Measurements from ENCODE around the gene USP49. TPM values are rescaled to one million over a fixed set of nuclear protein-coding genes. Genes with fewer than 3 reads are reported as not detected.

USP49 gene
- total RNA-seq, 2 donors from 2014 or later = 2.1 to 2.9 TPM

GRCh38 chr6:41934278-41935192 is 39.4 kb upstream of the USP49 start:
- intact Hi-C loops (cut with DNase I, micrococcal nuclease) = loop anchor here (5.0 to 10.0 kb wide), 2 partner anchors 108 to 110 kb away; no protein-coding TSS in a partner anchor
- ATAC-seq = no peak

GRCh38 chr6:41932378-41932777 is 37.2 kb upstream of the USP49 start:
- DNase-seq = no peak
- ATAC-seq = no peak
- intact Hi-C loops (cut with DNase I, micrococcal nuclease) = loop anchor here in 1 of 2 donors (10.0 kb wide), 1 partner anchor 112 kb away; no protein-coding TSS in a partner anchor

More at GRCh38 chr6:41934278-41935192, 39.4 kb upstream of the USP49 start:
- no peak for DNase-seq

- DNase-seq (no peak), ATAC-seq (no peak)
- intact Hi-C loops (cut with DNase I, micrococcal nuclease) = loop anchor here in 1 of 2 donors (10.0 kb wide), 1 partner anchor 113 kb away; no protein-coding TSS in a partner anchor
Observed at GRCh38 chr6:41931792-41932191, 36.6 kb upstream of the USP49 start.

- DNase-seq (no peak), ATAC-seq (no peak)
- intact Hi-C loops (cut with DNase I, micrococcal nuclease) = loop anchor here in 1 of 2 donors (10.0 kb wide), 1 partner anchor 115 kb away; no protein-coding TSS in a partner anchor
Observed at GRCh38 chr6:41929924-41930323, 34.7 kb upstream of the USP49 start.

GRCh38 chr6:41927253-41927652 is 32.1 kb upstream of the USP49 start:
- DNase-seq (no peak), ATAC-seq (no peak)
- intact Hi-C loops (cut with DNase I, micrococcal nuclease) = no loop called here

GRCh38 chr6:41922154-41922553 is 27.0 kb upstream of the USP49 start:
- no peak for ATAC-seq
- intact Hi-C loops (cut with DNase I, micrococcal nuclease) = loop anchor here in 1 of 2 donors (5.0 kb wide), 1 partner anchor 135 kb away; the partner anchor contains the start of gene TOMM6
- DNase-seq = no peak

GRCh38 chr6:41921712-41921998 is 26.5 kb upstream of the USP49 start:
- DNase-seq = no peak
- ATAC-seq = peak; percentile 29
- intact Hi-C loops (cut with DNase I, micrococcal nuclease) = loop anchor here in 1 of 2 donors (5.0 kb wide), 1 partner anchor 134 kb away; the partner anchor contains the start of gene TOMM6

- peak; percentile 98 for ATAC-seq
- peak; percentile 92 to 94 for DNase-seq
- intact Hi-C loops (cut with DNase I, micrococcal nuclease) = loop anchor here in 1 of 2 donors (5.0 kb wide), 1 partner anchor 134 kb away; the partner anchor contains the start of gene TOMM6
Observed at GRCh38 chr6:41920921-41921711, 25.9 kb upstream of the USP49 start, which contains the start of the genes BYSL and MED20. Gene BYSL, plus strand, starts transcription at chr6:41921499. Its CDS starts 64 bp downstream, at chr6:41921563. Gene MED20, minus strand, starts transcription at chr6:41921139. Its CDS starts 121 bp downstream, at chr6:41921018.

- intact Hi-C loops (cut with DNase I, micrococcal nuclease) = no loop called here
Observed at GRCh38 chr6:41917528-41917927, 22.4 kb upstream of the USP49 start.

GRCh38 chr6:41914869-41915530 is 19.8 kb upstream of the USP49 start:
- intact Hi-C loops (cut with DNase I, micrococcal nuclease) = no loop called here
- ATAC-seq (no peak), DNase-seq (no peak)

More at GRCh38 chr6:41917528-41917927, 22.4 kb upstream of the USP49 start:
- DNase-seq (no peak), ATAC-seq (no peak)

- ATAC-seq (no peak), DNase-seq (no peak)
- intact Hi-C loops (cut with DNase I, micrococcal nuclease) = no loop called here
Observed at GRCh38 chr6:41914343-41914742, 19.2 kb upstream of the USP49 start.

GRCh38 chr6:41909727-41910126 is 14.6 kb upstream of the USP49 start:
- DNase-seq = no peak
- intact Hi-C loops (cut with DNase I, micrococcal nuclease) = no loop called here
- ATAC-seq = no peak

- DNase-seq = peak in 1 of 2 donors; percentile 21
- no peak for ATAC-seq
- intact Hi-C loops (cut with DNase I, micrococcal nuclease) = no loop called here
Observed at GRCh38 chr6:41901882-41902519, 6.8 kb upstream of the USP49 start.

GRCh38 chr6:41900861-41901260 is 5.7 kb upstream of the USP49 start:
- ATAC-seq (no peak), DNase-seq (no peak)
- intact Hi-C loops (cut with DNase I, micrococcal nuclease) = no loop called here

GRCh38 chr6:41896281-41896680 is 1.1 kb upstream of the USP49 start:
- no peak for DNase-seq
- no peak for ATAC-seq
- intact Hi-C loops (cut with DNase I, micrococcal nuclease) = no loop called here

- intact Hi-C loops (cut with DNase I, micrococcal nuclease) = no loop called here
- ATAC-seq (peak; percentile 62), DNase-seq (peak in 1 of 2 donors; percentile 9)
Observed at GRCh38 chr6:41894366-41895299, 542 bp downstream of the USP49 start.

GRCh38 chr6:41892921-41893564 is 2.1 kb downstream of the USP49 start:
- intact Hi-C loops (cut with DNase I, micrococcal nuclease) = no loop called here
- DNase-seq = no peak
- no peak for ATAC-seq

All from left colon (tissue), 2 donors.